NCI-H226 (cell line): ENCODE data around the gene MAML3.

Experiments
- DNase-seq: peaks from one replicate; pipeline ENCODE4 v3.0.0-alpha.2; 2015

The MAML3 gene

DNA sequence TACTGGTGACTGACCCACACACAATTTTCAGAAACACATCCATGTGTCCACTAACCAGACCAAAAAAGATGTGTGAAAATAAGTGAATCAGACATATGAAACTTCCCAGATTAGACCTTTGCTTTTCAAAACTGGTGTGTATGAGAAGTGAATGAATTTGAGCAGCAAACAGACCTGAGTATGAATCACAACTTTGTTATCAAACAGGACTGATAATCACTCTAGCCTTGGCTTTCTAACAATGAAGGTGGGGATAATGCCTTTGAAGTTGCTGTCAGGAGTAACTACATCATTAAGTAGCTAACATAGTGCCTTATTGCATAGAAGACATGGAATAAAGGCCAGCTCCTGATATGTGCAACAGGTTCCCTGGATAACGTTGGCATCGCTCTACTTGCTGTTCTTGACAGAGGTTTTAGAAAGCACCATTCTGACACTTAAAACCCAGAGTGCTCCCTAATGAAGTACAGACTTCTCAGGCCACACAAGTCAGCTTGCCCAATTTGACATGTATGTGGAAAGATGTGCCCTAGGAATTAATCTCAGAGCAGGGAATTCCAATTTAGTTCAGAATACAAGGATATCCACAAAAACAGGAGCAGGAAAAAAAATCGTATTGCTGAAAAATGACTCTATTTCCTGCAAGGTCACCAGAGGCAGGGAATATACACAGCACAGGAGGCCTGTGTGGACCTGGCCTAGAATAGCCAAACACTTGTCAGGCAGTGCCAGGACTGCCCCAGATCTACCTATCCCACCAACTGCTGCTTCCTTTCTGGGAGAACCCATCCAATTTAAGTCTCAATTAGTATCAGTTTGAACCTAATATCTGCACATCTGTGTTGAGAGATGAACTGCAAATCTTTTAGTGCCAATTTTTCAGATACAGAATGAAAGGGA lies 87.7 kb downstream of the MAML3 start:
- no peak for DNase-seq

DNA sequence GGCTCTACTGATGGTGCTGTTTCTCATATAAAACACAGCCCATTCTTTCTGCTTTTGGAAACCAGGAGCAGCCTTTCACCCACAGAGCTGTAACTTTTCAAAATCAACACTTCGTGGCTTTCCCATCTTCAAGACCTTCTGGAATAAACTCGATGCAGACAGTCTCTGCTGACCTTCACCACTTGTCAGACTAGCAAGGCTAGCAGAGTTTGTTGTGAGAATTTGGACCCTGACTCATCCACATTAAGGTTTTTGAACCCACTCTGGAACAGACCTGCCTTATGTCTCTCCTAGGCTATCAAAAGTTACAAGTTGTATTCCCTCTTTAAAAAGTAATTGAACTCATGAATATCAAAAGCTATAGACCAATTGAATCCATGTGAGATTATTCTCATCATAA lies 88.6 kb downstream of the MAML3 start:
- DNase-seq: no peak

DNA sequence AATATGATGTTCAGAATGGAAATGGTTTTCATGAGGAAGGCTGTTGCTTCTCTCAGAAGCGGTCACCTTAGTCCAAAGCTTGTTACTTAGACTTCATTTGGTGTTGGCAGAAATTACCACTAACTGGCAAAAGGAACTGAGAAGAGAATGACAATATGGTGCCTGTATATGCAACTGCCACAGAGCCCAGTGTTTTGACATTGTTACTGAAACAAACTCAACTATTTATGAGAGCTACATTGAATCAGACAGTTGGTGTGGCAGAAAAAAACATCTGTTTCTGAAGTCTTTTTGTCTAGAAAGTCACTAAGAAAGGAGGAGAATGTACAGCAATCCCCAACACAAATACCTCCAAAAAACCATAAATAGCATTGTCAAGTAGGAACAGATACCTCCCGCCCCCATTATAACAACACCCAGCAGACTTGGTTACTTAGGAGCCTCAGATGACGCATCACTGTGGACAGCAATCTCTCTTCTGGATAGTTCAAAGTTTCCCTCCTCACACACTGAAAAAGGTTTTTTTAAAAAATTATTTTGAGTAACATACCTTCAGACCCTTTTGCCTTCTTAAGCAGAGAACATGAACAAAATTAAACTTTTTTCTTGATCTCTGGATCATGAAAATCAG lies 92.2 kb downstream of the MAML3 start:
- no peak for DNase-seq

DNA sequence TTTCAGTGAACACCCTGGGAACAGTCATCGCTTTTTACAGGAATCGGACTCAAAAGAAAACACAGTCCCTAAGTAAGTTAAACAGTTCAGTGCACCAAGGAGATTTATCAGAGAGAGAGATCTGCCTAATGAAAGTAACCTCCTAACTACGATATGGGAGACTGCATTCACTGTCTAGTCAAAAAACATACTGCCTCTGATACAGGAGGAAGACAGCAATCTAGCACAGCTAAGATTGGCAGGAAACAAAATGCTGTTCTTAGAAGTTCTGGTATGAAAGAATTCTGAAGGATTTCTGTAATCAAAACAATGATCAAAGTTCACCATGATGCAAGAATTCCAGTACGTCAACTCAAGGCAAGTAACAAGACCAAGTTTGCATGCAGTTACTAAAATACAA lies 92.8 kb downstream of the MAML3 start:
- no peak for DNase-seq

DNA sequence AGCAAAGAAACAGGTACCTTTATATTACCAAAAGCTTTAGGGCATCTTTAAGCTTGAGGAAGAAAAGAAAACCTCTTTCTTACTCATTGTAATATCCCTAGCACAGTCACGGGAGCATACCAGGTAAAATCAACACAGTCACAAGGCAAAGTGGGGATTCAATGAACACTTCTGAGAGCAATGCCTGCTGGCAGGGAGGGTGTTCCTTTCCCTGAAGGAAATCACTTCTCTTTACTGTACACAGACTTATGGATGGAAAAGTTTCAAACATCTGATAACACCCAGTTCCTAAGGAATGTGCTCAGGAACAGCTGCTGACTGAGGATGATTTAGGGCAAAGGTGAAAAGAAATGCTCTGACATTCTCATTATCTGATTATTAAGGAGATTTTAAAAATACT lies 94.8 kb downstream of the MAML3 start:
- DNase-seq: no peak

DNA sequence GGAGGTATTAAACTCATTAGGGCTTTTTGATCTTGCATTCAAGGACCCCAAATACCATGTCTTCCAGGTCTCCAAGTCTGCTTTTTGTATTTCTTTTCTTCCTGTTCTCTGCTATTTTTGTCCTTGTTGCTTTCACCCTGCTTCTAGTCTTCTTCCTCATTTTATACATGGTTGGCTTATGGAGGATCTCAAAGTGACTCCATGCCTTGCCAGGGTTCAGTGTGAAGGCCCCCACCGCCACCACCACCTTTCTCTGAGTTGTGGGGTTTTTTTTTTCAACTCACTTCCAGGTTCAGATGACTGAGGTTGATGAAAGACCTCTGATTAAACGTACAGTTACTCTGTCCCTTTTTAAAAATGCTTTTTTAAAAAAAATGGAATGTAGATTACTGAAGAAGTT lies 96.3 kb downstream of the MAML3 start:
- no peak for DNase-seq

DNA sequence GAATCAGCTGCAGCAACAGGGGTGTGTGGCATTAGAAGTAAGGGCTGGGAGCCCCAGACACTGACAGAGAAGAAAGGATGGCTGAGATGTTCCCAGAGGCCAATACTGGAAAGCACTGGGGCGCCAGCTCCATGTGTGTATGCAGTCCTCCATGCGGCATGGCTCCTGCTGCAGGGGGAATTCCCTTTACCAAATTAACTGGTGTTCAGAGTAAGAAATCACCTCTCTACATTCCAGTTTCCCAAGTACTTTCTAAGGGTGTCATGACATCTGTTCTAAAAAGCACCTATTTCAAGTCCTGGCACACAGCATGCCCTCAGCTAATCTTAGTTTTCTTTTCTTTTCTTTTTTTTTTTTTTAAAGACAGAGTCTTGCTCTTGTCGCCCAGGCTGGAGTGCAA lies 98.0 kb downstream of the MAML3 start:
- no peak for DNase-seq

DNA sequence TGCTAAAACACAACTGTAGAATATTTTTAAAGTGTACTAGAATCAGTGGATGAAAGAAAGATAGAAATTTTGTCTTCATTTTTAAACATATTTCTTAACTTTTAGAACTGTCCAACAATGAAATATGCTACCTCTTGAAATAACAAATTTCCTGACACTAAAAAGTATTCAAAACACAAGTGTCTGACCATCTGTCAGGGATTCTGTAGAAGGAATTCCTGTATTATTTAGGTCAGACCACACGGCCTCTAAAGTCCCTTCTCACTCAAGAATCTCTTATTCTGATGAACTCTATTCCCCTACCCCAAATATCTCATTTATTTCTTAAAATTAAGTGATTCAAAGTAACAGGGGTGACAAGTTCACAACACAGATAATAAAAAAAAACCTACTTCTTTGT lies 99.1 kb downstream of the MAML3 start:
- DNase-seq: no peak

DNA sequence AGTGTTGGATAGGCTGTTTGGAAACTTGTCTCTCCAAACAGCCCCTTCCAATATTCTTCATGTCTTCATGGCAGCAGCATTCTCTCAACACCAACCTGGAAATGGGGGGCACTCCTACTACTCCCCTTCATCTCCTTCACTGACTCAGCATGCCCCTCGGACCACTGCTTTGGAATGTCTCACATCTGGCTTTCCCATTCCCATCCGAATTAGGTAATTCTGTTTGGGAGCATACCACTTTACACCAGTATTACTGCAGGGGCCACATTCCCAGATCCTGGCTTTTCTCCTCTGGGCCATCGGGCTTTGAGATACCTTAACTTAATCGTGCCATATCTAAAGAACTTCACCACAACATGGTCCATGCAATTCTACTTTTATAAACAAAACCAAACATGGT lies 100.8 kb downstream of the MAML3 start:
- DNase-seq: no peak

DNA sequence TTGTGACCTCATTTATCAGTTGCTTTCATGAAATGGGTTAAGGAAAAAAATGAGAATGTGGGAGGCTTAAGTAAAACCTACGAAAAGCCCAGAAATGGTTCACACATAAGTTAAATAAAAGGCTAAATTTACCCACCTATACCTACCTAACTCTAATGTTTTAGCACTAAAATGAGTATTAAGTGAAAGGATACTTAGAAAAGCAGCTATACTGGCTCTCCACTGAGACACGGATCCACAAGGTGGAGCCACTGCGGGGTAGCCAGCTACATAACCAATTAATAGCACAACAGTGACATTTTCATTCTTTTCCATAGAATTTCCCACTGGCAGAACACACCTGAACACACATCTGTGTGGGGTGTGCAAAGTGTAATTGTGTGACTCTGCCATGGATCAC lies 101.9 kb downstream of the MAML3 start:
- DNase-seq: no peak

DNA sequence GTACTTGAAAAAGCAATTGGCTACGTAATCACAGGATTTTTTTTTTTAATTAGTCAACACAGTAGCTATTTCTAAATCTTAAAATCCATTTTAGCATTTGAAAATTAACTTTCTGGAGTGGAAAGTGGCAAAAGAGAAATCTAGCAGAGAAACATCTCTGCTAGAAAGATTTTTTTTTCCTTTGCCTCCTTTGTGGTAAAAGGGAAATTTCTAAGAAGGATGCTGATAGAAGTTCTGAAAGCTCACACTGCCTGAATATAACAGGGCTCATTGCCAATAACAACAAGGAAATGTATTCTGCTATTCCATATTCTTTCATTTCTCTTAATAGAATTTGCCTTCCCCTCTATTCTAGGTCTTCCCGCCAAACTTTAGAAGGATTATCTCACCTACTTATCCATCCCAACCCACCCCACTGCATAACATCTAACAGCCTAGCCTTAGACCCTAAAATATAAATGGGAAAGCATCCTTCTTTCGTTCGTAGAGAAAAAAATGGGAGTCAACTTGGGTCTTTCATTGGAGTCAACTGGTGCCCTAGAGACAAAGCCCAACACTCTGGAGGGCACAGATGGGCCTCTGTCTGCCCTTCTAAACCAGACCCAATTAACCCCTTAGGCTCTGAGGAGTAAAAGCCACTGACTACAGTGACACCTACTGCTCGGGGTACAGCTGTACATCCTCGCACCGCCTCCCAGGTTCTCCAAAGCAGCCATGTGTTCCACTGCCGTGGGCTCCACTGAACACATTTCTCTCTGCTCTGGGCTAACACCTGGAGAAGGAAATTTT lies 103.9 kb downstream of the MAML3 start:
- DNase-seq: no peak

DNA sequence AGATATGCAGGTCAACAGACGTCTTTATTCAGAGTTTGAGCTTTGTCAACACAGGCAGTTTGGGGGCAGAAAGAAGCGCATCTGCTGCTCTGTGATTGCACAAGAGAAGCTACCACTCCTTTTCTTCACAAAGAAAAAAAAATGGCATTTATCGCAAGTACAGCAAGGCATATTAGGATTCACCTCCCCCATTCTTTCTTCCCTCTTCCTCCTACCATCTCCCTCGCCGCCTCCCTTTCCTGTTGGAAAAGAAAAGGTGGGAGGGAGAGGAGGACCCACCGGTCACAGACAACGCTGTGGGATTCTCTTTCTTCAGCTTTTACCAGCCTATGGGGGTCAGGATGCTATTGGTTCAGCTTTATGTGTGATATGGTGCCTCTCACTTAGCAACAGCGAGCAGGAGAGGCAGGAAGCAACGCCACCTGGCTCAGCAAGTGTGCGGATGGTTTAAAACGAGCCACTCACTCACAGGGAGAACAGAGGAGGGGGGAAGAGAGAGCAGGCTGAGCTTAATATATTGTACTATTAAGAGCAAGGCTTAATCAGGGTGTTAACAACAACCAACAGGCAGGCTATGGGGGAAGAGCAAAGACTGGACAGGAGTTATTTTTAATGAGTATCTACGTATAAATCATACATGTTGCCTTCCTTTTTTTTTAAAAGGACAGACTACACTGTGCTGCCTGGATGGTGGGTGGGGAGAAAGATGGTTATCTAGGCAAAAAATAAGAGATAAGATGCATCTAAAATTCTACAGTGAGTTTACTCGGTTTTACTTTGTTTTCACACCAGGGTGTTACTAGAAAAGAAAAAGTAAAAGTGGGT lies 104.7 kb downstream of the MAML3 start:
- DNase-seq: no peak

DNA sequence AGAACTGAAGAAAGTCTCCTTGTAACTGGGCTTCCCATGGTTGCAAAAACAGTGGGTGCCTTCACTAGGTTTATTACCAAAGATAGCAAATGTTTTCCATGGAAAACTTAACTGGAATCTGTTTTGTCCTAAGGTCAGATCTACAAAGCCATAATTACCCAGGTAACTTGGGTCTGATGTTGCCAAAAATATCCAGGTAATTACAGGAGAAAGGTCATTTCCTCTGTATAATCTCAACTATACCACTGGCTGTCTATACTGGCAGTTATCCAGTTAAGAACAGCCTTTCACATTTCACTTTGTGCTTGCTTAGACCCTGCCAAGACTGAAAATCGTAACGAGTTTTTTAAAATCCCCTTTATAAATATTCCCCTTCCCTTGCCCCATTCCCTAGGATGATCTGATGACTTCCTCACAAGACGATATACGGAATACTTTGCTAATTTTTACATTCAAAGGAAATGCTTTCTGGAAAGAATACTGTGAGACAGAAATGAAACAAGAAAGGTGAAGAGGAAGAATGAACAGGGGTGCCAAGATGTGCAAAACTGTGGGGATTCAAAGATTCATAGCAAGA lies 105.5 kb downstream of the MAML3 start:
- no peak for DNase-seq

DNA sequence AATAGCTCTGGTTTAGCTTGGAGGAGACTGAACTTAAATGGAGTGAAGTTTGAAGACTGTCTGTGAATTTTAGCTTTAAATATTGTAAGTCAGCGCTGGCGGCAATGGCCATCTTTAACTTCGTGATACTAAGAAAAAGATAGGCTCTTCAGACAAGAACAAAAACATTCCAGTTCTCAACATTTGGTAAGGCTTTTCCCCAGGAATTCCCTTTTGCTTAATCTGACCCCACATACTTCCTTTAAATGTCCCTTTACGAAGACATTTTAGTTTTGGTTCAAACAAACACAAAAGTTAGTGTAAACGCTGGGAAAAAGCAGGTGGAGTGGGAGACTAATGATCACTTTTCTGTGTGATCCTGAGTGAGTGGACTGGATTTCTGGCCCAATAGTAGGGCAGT lies 106.2 kb downstream of the MAML3 start:
- DNase-seq: no peak

DNA sequence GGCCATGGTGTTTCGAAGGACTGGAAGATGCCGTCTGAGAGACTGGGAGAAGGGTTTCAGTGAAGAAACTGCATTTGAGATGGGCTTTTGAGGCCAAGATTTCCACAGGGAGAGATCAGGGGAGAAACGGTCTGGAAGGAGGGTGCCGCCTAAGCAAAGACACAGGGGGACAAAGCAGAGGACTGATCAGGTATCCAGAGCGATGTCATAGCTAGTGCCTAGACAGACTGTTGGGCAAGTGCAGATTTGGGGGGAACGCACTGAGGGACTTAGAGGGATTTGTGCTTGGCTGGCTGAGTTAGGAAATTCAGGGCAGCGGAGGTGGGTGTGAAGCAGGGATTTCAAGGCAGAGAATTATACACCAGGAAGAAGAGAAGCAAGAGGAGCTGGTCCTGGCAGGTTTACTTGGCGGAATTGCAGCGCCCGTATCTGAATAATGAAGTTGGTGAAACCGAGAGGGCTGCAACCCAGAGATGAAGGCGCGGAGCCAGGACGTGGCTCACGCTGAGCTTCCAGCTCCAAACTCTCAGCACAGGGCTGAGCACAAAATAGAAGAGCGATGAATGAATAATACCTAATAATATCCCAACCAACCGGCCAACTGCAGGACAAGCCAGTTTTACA lies 106.9 kb downstream of the MAML3 start:
- DNase-seq: no peak

DNA sequence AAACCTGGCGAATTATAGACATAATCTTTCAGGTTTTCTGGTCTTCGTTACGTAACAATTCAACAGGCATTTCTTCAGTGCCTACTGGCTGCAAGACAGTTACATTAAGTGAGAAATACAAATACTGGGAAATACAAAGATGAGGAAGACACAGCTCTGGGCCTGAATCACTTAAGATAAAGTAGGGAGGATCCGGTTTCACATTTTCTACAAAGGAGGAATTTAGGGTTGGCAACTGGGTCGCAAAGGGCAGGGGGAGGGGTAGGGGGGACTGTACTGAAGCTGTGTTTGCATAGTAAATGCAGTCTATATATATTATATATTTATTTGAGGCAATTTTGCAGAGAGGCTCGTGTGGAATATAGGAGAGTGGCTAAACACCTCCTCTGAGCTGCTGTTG lies 107.4 kb downstream of the MAML3 start:
- DNase-seq: no peak

DNA sequence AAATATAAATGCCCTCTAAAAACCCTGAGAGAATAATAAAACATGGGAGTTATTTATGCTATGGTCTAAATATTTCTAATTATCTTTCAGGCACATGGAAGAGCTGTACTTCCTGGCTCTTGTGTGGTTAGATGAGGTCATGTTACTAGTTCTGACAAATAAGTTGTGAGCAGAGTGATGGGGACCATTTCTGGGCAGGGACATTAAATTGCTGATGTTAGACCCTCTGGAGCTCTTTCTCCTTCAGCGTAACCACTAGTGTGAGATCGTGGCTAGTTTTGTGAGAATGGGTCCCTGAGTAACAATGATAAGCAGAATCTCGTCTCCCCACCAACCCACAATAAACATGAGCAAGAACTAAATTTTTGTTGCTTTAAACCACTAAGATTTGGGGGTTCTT lies 108.0 kb downstream of the MAML3 start:
- no peak for DNase-seq

DNA sequence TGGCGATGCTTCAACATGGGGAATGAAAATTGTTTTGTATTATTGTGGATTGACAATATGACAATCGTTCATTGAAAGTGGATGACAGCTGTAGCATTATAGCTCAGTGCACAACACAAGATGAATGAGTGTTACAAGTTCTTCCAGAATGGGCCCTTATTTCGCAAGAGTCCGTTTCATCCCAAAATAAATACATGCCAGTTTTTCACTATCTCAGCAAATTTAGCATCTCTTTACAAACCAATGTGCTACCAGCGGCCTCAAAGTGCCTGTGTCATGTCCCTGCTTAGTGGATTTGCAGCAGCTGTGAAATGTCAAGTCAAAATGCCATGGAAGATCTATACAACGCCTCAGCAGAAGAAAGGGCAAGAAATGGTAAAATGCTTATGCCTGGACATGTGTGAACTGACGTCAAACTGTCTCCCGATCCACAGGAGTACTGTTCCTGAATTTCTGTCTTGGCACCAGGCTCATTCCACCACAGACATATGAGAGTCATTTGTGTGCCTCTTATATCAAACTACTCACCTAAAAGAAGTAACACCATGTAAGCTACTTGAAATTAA lies 109.6 kb downstream of the MAML3 start:
- no peak for DNase-seq

DNA sequence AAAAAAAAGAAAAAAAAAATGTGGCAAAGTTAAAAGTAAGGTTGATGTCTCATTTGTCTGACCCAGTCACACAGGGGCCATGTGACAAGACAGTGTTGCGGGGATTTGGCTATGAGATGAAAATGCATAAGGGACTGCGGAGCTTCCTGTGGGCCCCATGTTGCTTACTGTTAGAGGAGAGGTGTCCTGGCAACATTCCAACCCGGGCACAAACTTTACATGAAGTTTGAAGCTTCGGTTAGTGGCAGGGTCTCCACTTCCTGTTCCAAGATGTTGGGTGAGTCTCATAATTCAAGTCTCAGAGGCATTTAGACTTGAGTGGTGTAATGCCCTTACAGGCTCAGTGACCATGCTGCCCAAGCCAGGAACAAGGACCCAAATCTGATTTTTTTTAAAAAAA lies 111.3 kb downstream of the MAML3 start:
- DNase-seq: no peak

DNA sequence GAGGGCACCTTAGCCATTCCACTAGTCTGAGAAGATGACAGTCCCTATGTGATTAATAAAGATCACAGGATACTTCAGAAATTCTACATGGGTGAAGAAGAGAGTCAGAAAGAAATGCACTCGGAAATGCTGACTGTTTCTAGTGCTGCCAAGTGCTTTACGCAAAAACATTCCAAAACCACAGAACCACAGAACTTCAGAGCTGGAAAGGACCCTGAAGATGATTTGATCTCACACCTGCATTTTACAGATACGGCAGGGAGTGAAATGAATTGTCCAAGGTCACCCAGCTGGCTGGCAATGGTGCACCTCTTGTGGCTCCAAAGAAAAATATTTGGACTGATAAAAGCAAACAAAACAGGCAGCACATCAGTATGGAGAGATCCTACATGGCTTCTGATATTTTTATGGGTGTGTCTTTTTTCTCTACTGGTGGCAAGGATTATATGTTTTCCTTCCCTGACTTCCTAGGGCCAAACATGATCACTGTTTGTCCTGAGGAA lies 115.9 kb downstream of the MAML3 start:
- DNase-seq: no peak

DNA sequence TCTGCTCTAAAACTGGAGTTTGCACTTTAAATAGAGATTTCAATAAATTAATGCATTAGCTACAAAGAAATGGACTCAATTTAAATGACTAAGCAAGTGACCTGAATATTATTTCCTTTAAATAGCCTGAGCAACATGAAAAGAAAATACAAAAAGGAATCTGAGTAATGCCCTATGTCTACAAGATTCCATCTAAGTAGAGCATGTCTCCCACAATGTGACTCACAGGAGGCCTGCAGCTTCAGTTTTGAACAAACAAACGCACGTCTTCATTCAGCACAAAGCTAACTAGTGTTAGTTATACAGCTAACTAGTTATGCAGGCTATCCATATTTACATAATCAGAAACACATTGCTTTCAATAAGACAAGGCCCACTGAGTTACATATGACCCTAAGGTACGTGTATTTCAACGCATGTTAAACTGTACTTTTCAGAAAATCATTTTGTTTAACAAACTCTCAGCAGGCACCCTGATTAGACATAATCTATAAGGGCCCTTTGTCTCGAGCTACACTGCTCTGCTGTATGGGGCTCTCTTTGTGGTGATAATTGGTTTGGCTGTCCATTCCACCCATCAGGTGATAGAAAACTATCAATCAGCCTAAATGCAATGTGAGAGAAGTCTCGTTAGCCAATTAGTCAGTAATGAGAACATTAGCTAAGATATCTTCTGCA lies 116.5 kb downstream of the MAML3 start:
- no peak for DNase-seq
